ENCODE results near the gene STARD10.

STARD10 gene, protein sequence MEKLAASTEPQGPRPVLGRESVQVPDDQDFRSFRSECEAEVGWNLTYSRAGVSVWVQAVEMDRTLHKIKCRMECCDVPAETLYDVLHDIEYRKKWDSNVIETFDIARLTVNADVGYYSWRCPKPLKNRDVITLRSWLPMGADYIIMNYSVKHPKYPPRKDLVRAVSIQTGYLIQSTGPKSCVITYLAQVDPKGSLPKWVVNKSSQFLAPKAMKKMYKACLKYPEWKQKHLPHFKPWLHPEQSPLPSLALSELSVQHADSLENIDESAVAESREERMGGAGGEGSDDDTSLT

DNA sequence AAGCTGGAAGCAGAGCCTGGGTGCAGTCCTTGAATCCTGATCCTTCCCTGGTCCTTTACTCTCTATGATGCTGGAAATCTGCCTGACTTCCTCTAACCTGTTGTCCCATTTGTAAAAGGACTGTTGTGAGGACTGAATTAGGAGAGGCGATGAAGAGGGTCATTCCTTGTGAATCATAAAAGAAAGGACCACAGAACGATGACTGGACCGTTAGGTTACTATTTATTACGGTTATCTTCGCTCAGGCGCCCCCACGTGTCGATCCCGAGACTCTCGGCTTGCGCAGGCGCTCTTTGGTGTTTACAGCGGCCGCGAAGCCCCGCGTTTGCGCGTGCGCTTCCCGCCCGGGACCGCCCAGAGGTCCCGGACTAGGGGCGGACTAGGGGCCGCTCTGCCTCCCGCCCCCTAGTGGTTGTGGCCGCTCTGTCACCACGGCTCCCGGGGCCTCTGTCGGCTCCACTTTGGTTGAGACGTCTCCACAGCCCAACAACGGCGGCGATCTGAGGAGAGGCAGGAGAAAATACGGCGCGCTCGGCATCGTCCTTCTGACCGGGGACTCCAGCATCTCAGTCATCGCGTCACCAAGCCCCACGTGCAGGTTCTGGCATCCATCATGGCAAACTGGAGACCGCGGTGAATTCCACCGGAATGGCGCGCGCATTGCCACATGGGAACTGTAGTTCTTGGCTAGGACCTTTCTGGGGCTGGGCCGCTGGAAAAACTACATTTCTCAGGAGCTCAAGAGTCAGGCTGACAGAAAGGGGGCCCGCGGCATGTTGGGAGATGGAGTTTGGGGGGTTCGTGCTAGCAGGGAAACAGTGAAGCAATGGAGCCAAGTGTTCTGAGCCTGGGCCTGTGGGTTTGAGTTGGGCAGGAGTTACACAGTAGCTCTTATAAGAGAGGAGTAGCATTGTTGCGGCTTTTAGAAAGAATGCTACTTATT lies at the start of gene STARD10:
TSS of gene STARD10 (minus strand) at position 623 of the 943 bp plus-strand sequence. CDS start 12,866 bp downstream, outside the sequence.
- Histone ChIP-seq H3K4me3 (replicated peaks; ENCODE audit: low read depth, low read length) (peak within 1 kb of the TSS; percentile 82), H3K27me3 (replicated peaks; ENCODE audit: control insufficient read depth, insufficient read depth, low read length) (no peaks in the 10 kb centered on the region), H3K36me3 (ENCODE audit: control insufficient read depth, insufficient read depth, low read length) (no peaks in the 10 kb centered on the region)
- TF ChIP-seq CTCF (IDR thresholded peaks at IDR 0.05; ENCODE audit: insufficient read depth, low read length, poor library complexity, severe bottlenecking) = peak; percentile 98
- DNase-seq (ENCODE audit: extremely low read depth, insufficient read length) = peak; percentile 97

DNA sequence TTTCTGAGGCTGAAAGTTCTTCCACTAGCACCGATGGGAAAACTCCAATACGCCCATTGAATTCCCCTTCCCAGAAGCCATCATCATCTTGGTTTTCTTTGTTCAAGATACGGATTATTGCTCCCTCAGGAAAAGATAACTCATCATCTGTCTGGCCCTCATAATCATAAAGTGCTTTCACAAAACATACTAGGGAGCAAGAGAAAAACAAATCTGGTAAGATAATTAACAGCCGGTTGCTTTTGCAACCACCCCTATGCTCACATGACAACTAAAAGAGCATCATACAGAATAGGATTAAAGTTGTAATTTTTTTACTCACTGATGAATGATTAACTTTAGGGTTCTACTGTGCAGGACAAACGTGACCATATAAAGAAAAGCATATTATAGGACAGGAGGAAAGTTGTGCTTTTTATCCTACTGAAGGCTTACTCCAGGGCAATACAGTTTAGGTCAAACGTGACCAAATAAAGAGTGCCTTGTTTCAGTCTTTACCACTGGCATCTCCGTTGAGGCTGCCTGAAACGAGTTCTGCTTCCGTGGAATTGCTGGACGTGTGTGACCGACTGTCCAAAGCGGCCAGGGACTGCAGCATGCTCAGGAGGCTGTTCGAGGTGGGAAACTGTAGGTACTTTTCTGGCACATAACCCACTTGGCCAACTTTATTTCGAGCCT lies 48.9 kb upstream of the STARD10 start:
- H3K27me3 ChIP-seq (replicated peaks; ENCODE audit: control insufficient read depth, insufficient read depth, low read length) = no peaks in the 10 kb centered on the region

DNA sequence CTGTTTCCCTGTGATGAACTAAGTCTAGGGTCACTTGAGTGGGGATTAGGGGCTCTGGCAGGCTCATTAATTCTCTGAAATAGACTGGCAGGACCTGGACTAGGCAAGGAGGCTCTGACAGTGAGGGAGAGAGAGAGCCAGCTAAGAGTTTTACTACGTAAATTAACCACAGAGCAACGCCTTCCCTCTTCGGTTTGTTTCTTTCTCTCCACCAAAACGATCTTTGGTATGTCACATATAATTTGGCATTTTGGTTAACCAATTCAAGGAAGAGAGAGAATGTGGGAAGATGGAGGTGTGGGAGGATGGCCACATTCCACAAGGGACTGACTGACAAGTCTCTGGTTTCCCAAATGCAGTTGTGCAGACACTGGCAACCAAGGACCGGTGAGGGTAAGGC lies 48.3 kb upstream of the STARD10 start:
- Histone ChIP-seq H3K36me3 (ENCODE audit: control insufficient read depth, insufficient read depth, low read length) (peaks cover 34% of the 10 kb centered on the region), H3K4me3 (replicated peaks; ENCODE audit: low read depth, low read length) (no peak overlapping the region)

More for the DNA sequence above, 48.9 kb upstream of the STARD10 start:
- TF ChIP-seq CTCF (IDR thresholded peaks at IDR 0.05; ENCODE audit: insufficient read depth, low read length, poor library complexity, severe bottlenecking) = no peak
- DNase-seq (ENCODE audit: extremely low read depth, insufficient read length) = no peak
- H3K4me3 ChIP-seq (replicated peaks; ENCODE audit: low read depth, low read length) = no peak overlapping the region
- peaks cover 30% of the 10 kb centered on the region for H3K36me3 ChIP-seq (ENCODE audit: control insufficient read depth, insufficient read depth, low read length)

DNA sequence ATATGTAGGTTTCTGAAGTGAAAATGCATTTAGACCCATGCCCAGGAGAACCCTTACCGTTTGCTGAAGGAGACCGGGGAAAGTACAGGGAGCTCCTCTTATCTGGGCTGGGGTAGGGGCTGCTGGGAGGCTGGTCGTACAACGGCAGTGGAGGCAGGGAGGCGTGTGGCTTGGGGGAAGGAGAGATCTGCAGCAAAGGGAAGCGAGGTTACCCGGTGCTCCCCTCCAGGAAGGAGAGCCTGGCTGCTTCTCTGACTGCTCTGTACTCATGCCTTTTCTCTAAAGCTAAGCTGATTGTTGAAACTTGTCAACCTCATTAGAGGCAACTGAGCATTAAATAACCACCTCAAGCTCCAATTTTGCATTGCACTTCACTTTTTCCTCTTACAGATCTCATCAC lies 47.5 kb upstream of the STARD10 start:
- DNase-seq (ENCODE audit: extremely low read depth, insufficient read length) = no peak
- H3K27me3 ChIP-seq (replicated peaks; ENCODE audit: control insufficient read depth, insufficient read depth, low read length) = no peaks in the 10 kb centered on the region
- H3K4me3 ChIP-seq (replicated peaks; ENCODE audit: low read depth, low read length) = no peak overlapping the region
- no peak for TF ChIP-seq CTCF (IDR thresholded peaks at IDR 0.05; ENCODE audit: insufficient read depth, low read length, poor library complexity, severe bottlenecking)
- peaks cover 34% of the 10 kb centered on the region for H3K36me3 ChIP-seq (ENCODE audit: control insufficient read depth, insufficient read depth, low read length)

More for the DNA sequence above, 48.3 kb upstream of the STARD10 start:
- no peaks in the 10 kb centered on the region for H3K27me3 ChIP-seq (replicated peaks; ENCODE audit: control insufficient read depth, insufficient read depth, low read length)
- no peak for DNase-seq (ENCODE audit: extremely low read depth, insufficient read length)
- no peak for TF ChIP-seq CTCF (IDR thresholded peaks at IDR 0.05; ENCODE audit: insufficient read depth, low read length, poor library complexity, severe bottlenecking)

DNA sequence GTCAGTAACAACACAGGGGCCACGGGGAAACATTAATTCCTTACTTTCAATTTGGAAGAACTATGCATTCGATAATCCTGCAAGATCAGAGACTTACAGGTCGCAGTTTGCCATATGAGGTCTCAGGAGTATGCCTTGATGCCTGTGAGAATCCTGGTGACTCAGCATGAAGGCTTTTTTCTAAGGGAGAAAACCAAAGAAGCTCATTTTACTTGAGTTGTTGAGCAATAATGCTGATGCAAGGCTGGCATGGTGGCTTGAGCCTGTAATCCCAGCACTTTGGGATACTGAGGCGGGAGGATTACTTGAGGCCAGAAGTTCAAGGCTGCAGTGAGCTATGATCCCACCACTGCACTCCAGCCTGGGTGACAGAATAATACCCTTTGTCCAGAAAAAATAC lies 46.9 kb upstream of the STARD10 start:
- no peaks in the 10 kb centered on the region for H3K27me3 ChIP-seq (replicated peaks; ENCODE audit: control insufficient read depth, insufficient read depth, low read length)
- H3K4me3 ChIP-seq (replicated peaks; ENCODE audit: low read depth, low read length) = no peak overlapping the region
- no peak for TF ChIP-seq CTCF (IDR thresholded peaks at IDR 0.05; ENCODE audit: insufficient read depth, low read length, poor library complexity, severe bottlenecking)
- peaks cover 38% of the 10 kb centered on the region for H3K36me3 ChIP-seq (ENCODE audit: control insufficient read depth, insufficient read depth, low read length)
- no peak for DNase-seq (ENCODE audit: extremely low read depth, insufficient read length)

Measured in GM06990 (cell line).